Right lobe of liver (tissue), 6 donors: ENCODE data around the gene ZNF534. TPM values are rescaled to one million over a fixed set of nuclear protein-coding genes. Genes with fewer than 3 reads are reported as not detected.

ENCODE experiments used
- ATAC-seq, 4 donors: fragments of 200-7000 bp; cut with Tn5 transposase; one replicate each; pipeline ENCODE4 v1.9.1; 2020; ENCODE audit warnings: mild to moderate bottlenecking in 4 of 4, moderate library complexity in 4 of 4
- DNase-seq, 3 donors: peaks; one replicate each; pipeline ENCODE4 v3.0.0-alpha.2; 2020
- H3K27ac ChIP-seq, 3 donors: fragments of 200-600 bp; one replicate each; pipeline ENCODE4 v1.8.0; 2022
- H3K27me3 ChIP-seq, 2 donors: fragments of 200-600 bp; one replicate each; pipeline ENCODE4 v1.8.0; 2022
- H3K36me3 ChIP-seq, 4 donors: fragments of 200-600 bp; sonication (generic) in 1 of 4; one replicate each; pipeline versions ENCODE4 v1.5.1 to v1.8.0; 2017 to 2022; ENCODE audit warnings: control low read depth in 1 of 4
- H3K4me1 ChIP-seq, 4 donors: fragments of 200-600 bp; sonication (generic) in 1 of 4; one replicate each; pipeline versions ENCODE4 v1.5.1 to v1.8.0; 2017 to 2022; ENCODE audit warnings: control low read depth in 1 of 4
- H3K4me3 ChIP-seq, 3 donors: fragments of 200-600 bp; one replicate each; pipeline ENCODE4 v1.8.0; 2022
- H3K9me3 ChIP-seq, 4 donors: fragments of 200-600 bp; sonication (generic) in 1 of 4; one replicate each; pipeline versions ENCODE4 v1.5.1 to v1.8.0; 2017 to 2022; ENCODE audit warnings: control low read depth in 1 of 4
- POLR2A ChIP-seq: fragments of 450-650 bp; IDR thresholded peaks from one replicate; pipeline ENCODE4 v1.6.1; 2017; ENCODE audit warnings: antibody characterized with exemption, mild to moderate bottlenecking
- WGBS: methylation state at CpG from one replicate; pipeline ENCODE4 v1.1.6; 2018; ENCODE audit warnings: low coverage, low lambda C conversion rate; ENCODE audit not compliant: insufficient coverage; ENCODE audit errors: missing lambda C conversion rate; 5-methylcytosine and 5-hydroxymethylcytosine counted together
- intact Hi-C, 2 donors: fragments of 100-400 bp; cut with DNase I; formaldehyde crosslinking; loops; one replicate each; pipeline versions ENCODE4 v1.11.2 to v1.14.1; 2022
- total RNA-seq, 6 experiments: library from RNA; depleted of rRNA in 2 of 6; stranded (reverse); fragments of >200 nt in 2 of 6; fragmentation: NEBNext Ultra II Directional in 3 of 6; extraction: Animal tissue kit (Norgen Biotek cat#: 25700) in 3 of 6; gene quantifications; one replicate each; pipeline versions ENCODE4 v1.1.0 to v1.2.4, GENCODE V29; 2016 to 2023
- TF ChIP-seq, protein P1 (sequence below), 4 donors: fragments of 200-600 bp in 3 of 4; fragments of 450-650 bp in 1 of 4; IDR thresholded peaks; one replicate each; pipeline versions ENCODE4 v1.5.1 to v1.8.0; 2016 to 2022; ENCODE audit warnings: antibody characterized with exemption in 4 of 4, mild to moderate bottlenecking in 2 of 4
- donor health status: DM: no; HTN: yes; CAD: no.
- donor health status: DM: no; HTN: no; CAD: no.
- donor health status: DM: no; HTN: no; CAD: no.
- donor health status: DM: no; HTN: yes; CAD: no.
- donor health status: DM: no; HTN: yes; CAD: no.

Gene ZNF534
- total RNA-seq, 6 experiments from 2014 or later, result 0.13 TPM; not detected in 5

DNA sequence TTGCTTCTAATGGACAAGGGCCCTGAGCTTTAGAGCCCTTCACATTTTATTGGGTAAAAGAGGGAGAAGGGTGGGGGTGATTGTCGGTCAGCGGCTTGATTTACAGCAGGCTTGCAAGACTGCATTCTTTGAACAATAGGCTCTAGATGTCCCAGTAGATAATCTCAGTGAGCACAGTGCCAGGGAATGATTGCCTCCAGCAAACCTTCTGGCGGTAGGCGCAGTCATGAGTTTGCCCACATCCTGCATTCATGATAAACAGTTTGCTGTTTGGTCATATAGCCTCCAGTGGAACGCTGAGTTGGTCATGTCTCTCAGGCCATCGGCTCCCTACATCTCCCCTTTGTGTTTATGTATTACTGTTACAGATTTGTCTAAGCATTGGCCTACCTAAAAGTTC lies 18.7 kb upstream of the ZNF534 start:
- no peaks in the 10 kb centered on the region for H3K27me3 ChIP-seq
- ATAC-seq (no peak), DNase-seq (no peak)
- H3K9me3 ChIP-seq, result peaks cover 0 to 23% (median 11%) of the 10 kb centered on the region in 4 donors
- no peak overlapping the region for H3K27ac ChIP-seq
- 100% methylated on average over 4 of the region's 6 CpGs for WGBS
- intact Hi-C loops, result no loop called here
- H3K4me3 ChIP-seq, result no peak overlapping the region
- peaks cover 0 to 24% (median 5%) of the 10 kb centered on the region in 4 donors for H3K36me3 ChIP-seq
- TF ChIP-seq, protein P1, sequence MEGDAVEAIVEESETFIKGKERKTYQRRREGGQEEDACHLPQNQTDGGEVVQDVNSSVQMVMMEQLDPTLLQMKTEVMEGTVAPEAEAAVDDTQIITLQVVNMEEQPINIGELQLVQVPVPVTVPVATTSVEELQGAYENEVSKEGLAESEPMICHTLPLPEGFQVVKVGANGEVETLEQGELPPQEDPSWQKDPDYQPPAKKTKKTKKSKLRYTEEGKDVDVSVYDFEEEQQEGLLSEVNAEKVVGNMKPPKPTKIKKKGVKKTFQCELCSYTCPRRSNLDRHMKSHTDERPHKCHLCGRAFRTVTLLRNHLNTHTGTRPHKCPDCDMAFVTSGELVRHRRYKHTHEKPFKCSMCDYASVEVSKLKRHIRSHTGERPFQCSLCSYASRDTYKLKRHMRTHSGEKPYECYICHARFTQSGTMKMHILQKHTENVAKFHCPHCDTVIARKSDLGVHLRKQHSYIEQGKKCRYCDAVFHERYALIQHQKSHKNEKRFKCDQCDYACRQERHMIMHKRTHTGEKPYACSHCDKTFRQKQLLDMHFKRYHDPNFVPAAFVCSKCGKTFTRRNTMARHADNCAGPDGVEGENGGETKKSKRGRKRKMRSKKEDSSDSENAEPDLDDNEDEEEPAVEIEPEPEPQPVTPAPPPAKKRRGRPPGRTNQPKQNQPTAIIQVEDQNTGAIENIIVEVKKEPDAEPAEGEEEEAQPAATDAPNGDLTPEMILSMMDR (IDR thresholded peaks at IDR 0.05), result no peak
- TF ChIP-seq POLR2A, result no peak
- no peaks in the 10 kb centered on the region for H3K4me1 ChIP-seq

DNA sequence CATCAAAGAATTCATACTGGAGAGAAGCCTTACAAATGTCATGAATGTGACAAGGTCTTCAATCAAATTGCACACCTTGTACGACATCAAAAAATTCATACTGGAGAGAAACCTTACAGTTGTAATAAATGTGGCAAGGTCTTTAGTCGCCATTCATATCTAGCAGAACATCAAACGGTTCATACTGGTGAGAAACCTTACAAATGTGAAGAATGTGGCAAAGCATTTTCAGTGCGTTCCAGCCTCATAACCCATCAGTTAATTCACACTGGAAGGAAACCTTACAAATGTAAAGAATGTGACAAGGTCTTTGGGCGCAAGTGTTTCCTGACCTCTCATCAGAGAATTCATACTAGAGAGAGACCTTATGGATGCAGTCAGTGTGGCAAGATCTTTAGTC lies 13.2 kb upstream of the ZNF534 start:
- TF ChIP-seq, protein P1 (IDR thresholded peaks at IDR 0.05), result no peak
- no peak for TF ChIP-seq POLR2A
- Histone ChIP-seq H3K4me1 (no peaks in the 10 kb centered on the region), H3K36me3 (peaks cover 0 to 3% (median 0%) of the 10 kb centered on the region in 4 donors), H3K27me3 (no peaks in the 10 kb centered on the region), H3K27ac (no peak overlapping the region), H3K9me3 (peaks cover 0 to 38% (median 20%) of the 10 kb centered on the region in 4 donors), H3K4me3 (no peak overlapping the region)
- no peak for DNase-seq
- intact Hi-C loops, result no loop called here
- WGBS, result 88% methylated on average over 5 of the region's 5 CpGs
- ATAC-seq, result no peak

DNA sequence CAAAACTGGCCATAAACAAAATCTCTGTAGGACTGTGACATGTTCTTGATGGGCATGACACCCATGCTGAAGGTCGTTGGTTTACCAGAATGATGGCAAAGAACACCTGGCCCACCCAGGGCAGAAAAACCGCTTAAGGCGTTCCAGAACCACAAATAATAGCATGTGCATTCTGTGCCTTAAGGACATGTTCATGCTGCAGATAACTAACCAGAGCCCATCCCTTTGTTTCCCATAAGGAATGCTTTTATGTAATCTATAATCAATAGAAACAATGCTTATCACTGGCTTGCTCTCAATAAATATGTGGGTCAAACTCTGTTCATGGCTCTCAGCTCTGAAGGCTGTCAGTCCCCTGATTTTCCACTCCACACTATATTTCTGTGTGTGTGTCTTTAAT lies 13.2 kb downstream of the ZNF534 start:
- TF ChIP-seq, protein P1 (IDR thresholded peaks at IDR 0.05), result no peak
- no peak for TF ChIP-seq POLR2A
- intact Hi-C loops, result no loop called here
- Histone ChIP-seq H3K9me3 (peaks cover 0 to 8% (median 0%) of the 10 kb centered on the region in 4 donors), H3K4me1 (no peaks in the 10 kb centered on the region), H3K27me3 (no peaks in the 10 kb centered on the region), H3K36me3 (no peaks in the 10 kb centered on the region), H3K27ac (no peak overlapping the region), H3K4me3 (no peak overlapping the region)
- ATAC-seq (no peak), DNase-seq (no peak)
- WGBS, result 38% methylated on average over 1 of the region's 3 CpGs

DNA sequence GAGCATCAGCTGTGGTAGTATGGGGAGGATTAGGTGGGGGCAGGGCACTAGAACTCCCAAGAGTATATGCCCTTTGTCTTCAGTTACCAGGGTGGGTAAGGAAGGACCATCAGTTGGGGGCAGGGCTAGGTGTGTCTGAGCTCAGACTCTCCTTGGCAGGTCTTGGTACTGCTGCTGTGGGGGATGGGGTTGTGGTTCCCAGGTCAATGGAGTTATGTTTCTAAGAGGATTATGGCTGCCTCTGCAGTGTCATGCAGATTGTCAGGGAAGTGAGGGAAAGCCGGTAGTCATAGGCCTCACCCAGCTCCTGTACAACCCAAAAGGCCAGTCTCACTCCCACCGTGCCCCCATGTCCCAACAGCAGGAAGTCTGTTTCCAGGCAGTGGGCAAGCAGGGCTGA lies 15.6 kb downstream of the ZNF534 start:
- no peak for TF ChIP-seq POLR2A
- TF ChIP-seq, protein P1 (IDR thresholded peaks at IDR 0.05), result no peak
- WGBS, result 0% methylated on average over 1 of the region's 2 CpGs
- Histone ChIP-seq H3K9me3 (no peaks in the 10 kb centered on the region), H3K4me1 (no peaks in the 10 kb centered on the region), H3K27ac (no peak overlapping the region), H3K4me3 (no peak overlapping the region), H3K27me3 (no peaks in the 10 kb centered on the region), H3K36me3 (no peaks in the 10 kb centered on the region)
- no peak for DNase-seq
- intact Hi-C loops, result no loop called here
- no peak for ATAC-seq

DNA sequence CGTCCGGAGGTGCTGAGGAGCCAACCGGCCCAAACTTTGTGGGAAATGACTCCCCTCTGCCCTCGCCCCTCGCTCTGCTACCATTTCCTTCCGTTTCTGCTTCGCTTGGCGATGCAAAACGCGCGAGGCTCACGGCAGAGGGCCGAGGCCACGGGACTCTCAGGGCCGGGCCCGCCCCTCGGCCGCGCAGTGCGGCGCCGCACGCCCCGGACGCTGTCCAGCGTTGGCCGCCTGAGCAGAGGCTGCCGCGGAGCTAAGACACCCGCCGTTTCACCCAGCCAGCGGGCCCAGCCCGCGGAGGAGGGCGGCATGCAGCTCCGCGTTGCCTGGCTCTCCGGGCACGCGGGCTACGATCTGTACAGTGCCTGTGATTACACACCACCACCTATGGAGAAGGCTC lies 22.3 kb downstream of the ZNF534 start:
- DNase-seq (no peak), ATAC-seq (no peak)
- no peak overlapping the region for H3K27ac ChIP-seq
- no peaks in the 10 kb centered on the region for H3K4me1 ChIP-seq
- H3K9me3 ChIP-seq, result peaks cover 0 to 7% (median 0%) of the 10 kb centered on the region in 4 donors
- H3K27me3 ChIP-seq, result no peaks in the 10 kb centered on the region
- H3K36me3 ChIP-seq, result no peaks in the 10 kb centered on the region
- no CpG with 5 or more reads among the region's 41 CpGs for WGBS
- intact Hi-C loops, result no loop called here
- TF ChIP-seq, protein P1 (IDR thresholded peaks at IDR 0.05), result no peak
- no peak for TF ChIP-seq POLR2A
- H3K4me3 ChIP-seq, result no peak overlapping the region
